Upper lobe of left lung (tissue), 4 donors: Measurements from ENCODE around the gene CCNJL.

Experiments
- EP300 ChIP-seq, 4 donors: sonication (generic); formaldehyde crosslinking; IDR thresholded peaks; one replicate each; pipeline ENCODE4 v1.5.1; 2017; ENCODE audit warnings: antibody characterized with exemption in 4 of 4, control low read depth in 2 of 4
- TF ChIP-seq, protein P1 (sequence below), 6 experiments: fragments of 450-650 bp in 4 of 6; fragments of 200-600 bp in 2 of 6; sonication (generic) in 2 of 6; IDR thresholded peaks; one replicate each; pipeline ENCODE4 v1.5.1; 2016 to 2019; ENCODE audit warnings: antibody characterized with exemption in 6 of 6

DNA sequence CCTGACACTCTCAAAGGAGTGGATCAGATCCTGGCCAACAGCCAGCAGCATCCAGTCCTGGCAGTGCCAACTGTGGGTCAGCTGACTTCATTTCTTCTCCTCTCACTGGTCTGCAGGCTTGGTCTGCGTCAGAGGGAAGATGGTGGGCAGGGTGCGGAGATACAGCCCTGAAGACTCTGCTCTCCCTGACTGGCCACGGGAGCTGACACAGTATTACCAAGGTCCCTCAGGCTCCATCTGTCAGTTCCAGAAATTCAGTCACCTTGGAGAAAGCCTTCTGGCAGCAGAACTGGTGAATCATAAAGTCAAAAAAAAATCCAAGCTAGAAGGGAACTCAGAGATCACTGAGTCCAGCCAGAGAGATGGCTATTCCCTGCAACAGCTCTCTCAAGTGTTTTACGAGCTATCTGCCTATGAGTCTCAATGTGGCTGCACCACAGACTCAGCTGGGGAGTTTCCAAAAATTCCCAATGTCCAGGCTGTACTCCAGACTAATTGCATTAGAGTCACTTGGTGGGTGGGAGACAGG, 30.1 kb upstream of the CCNJL start:
- TF ChIP-seq, protein P1, sequence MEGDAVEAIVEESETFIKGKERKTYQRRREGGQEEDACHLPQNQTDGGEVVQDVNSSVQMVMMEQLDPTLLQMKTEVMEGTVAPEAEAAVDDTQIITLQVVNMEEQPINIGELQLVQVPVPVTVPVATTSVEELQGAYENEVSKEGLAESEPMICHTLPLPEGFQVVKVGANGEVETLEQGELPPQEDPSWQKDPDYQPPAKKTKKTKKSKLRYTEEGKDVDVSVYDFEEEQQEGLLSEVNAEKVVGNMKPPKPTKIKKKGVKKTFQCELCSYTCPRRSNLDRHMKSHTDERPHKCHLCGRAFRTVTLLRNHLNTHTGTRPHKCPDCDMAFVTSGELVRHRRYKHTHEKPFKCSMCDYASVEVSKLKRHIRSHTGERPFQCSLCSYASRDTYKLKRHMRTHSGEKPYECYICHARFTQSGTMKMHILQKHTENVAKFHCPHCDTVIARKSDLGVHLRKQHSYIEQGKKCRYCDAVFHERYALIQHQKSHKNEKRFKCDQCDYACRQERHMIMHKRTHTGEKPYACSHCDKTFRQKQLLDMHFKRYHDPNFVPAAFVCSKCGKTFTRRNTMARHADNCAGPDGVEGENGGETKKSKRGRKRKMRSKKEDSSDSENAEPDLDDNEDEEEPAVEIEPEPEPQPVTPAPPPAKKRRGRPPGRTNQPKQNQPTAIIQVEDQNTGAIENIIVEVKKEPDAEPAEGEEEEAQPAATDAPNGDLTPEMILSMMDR (IDR thresholded peaks at IDR 0.05) = no peak
- no peak for TF ChIP-seq EP300 (IDR thresholded peaks at IDR 0.05)
